Inflammatory macrophage (primary cell): ENCODE results near the gene GPD1.
A peak's percentile ranks its signal among the peaks of the same experiment; 100 is the strongest.
"Not testable (repeated sequence)": the region's sequence is repeated elsewhere in the genome, so short reads cannot be mapped to it uniquely, and the experiment has no call there.

Experiments
- DNase-seq, 2 donors: peaks; one replicate each; pipeline ENCODE4 v3.0.0-alpha.2; 2020 to 2022

The GPD1 gene

GRCh38 chr12:50073712-50074111 is 30.1 kb upstream of the GPD1 start:
- no peak for DNase-seq

- DNase-seq, result peak; percentile 80 to 84
Observed at GRCh38 chr12:50074936-50075807, 28.6 kb upstream of the GPD1 start.

GRCh38 chr12:50075808-50076170 is 28.0 kb upstream of the GPD1 start:
- DNase-seq, result no peak

GRCh38 chr12:50077099-50077498 is 26.7 kb upstream of the GPD1 start:
- DNase-seq, result no peak

GRCh38 chr12:50078281-50078680 is 25.5 kb upstream of the GPD1 start:
- DNase-seq, result no peak

GRCh38 chr12:50079771-50080170 is 24.0 kb upstream of the GPD1 start:
- no peak for DNase-seq

- no peak for DNase-seq
Observed at GRCh38 chr12:50081096-50081808, 22.6 kb upstream of the GPD1 start.

- DNase-seq, result no peak
Observed at GRCh38 chr12:50082644-50083043, 21.2 kb upstream of the GPD1 start.

GRCh38 chr12:50083301-50083700 is 20.5 kb upstream of the GPD1 start:
- no peak for DNase-seq

GRCh38 chr12:50084409-50084774 is 19.4 kb upstream of the GPD1 start:
- DNase-seq, result not testable (repeated sequence)

- peak; percentile 84 to 92 for DNase-seq
Observed at GRCh38 chr12:50084775-50085614, 18.8 kb upstream of the GPD1 start, which contains the start of gene SMARCD1. SMARCD1 (plus strand) TSS chr12:50085342; CDS start chr12:50085370, 28 bp downstream.

GRCh38 chr12:50085615-50086072 is 18.2 kb upstream of the GPD1 start:
- DNase-seq, result no peak

GRCh38 chr12:50086148-50086547 is 17.7 kb upstream of the GPD1 start:
- no peak for DNase-seq

- DNase-seq, result no peak
Observed at GRCh38 chr12:50087151-50087550, 16.7 kb upstream of the GPD1 start.

GRCh38 chr12:50087995-50088394 is 15.8 kb upstream of the GPD1 start:
- no peak for DNase-seq

GRCh38 chr12:50088577-50089335 is 15.1 kb upstream of the GPD1 start:
- peak; percentile 50 to 58 for DNase-seq

- DNase-seq, result no peak
Observed at GRCh38 chr12:50089730-50090129, 14.1 kb upstream of the GPD1 start.

- DNase-seq, result no peak
Observed at GRCh38 chr12:50090391-50090790, 13.4 kb upstream of the GPD1 start.

- no peak for DNase-seq
Observed at GRCh38 chr12:50097952-50098351, 5.9 kb upstream of the GPD1 start.

GRCh38 chr12:50099302-50100008 is 4.4 kb upstream of the GPD1 start:
- DNase-seq, result no peak

GRCh38 chr12:50100561-50100960 is 3.2 kb upstream of the GPD1 start:
- DNase-seq, result no peak
